ENCODE results near the gene RNF213.

The RNF213 gene

DNA sequence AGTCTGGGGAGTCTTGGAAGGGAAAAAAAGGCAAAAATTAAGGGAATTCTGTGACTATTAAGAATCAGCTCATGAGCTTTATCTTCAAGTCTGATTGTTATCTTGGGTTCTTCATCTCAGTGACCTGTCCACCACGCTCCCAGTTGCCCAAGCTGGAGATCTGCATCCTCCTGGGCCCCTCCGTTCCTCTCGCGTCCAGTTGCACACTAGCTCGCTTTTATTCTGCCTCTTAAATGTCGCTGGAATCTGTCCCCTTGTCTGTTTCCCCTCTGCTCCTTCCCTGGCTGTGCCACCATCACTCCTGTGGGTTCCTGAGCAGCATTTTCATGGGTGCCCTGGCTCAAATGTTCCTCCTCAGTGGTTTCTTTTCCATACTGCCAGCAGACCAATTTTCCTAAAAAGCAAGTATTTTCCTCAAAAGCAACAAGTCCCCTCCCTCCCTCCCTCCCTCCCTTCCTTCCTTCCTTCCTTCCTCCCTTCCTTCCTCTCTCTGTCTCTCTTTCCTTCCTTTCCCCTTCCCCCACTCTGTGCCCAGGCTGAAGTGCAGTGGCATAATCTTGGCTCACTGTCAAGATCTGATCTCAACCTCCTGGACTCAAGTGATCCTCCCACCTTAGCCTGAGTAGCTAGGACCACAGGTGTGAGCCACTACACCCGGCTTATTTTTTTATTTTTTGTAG lies 155.7 kb downstream of the RNF213 start:
- DNase-seq (ENCODE audit: low read depth), result no peak

- DNase-seq (ENCODE audit: low read depth), result no peak
Measured at GRCh38 chr17:80416940-80417293, 156.3 kb downstream of the RNF213 start.

- DNase-seq (ENCODE audit: low read depth), result no peak
Measured at GRCh38 chr17:80418589-80418988, 157.9 kb downstream of the RNF213 start.

DNA sequence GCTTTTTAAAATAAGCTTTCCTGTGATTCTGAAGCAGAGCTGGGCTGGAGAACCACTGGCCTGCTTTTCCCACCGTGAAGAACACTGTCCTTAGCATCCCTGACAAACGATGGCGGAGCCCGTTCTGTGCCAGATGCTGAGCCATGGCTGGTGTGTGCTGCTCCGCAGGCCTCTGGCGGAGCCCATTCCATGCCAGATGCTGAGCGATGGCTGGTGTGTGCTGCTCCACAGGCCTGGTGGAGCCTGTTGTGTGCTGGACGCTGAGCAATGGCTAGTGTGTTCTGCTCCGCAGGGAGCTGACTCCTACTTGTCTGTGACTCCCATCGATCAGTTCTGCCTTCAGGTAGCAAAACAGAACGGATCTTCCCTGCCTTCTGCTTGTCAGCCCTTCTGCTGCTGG lies 158.6 kb downstream of the RNF213 start:
- DNase-seq (ENCODE audit: low read depth), result no peak

DNA sequence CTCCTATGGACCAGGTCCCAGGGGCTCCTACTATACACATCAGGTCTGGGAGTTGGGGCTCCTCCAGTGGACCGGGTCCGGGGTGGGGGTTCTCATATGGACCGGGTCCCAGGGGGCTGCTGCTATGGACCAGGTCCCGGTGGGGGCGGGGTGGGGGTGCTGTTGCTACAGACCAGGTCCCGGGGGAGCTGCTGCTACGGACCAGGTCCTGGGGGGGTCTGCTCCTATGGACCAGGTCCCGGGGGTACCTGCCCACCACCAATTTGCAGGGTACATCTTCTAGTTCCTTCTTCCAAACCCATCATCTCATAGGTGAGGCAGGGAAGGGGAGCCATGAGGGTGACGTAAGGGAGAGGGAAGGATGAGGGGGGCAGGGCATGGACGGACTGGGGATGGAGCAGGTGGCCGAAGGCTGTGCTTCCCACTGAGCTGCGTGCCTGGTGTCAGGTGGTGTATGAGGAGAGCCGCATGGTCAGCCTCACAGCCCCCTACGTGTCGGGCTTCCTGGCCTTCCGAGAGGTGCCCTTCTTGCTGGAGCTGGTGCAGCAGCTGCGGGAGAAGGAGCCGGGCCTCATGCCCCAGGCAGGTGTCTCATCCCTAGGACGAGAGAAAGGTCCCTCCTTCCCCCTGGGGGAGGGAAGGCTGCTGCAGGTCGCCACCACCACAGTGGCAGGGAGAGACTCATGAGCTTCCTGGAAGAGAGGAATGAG lies 160.9 kb downstream of the RNF213 start:
- no peak for DNase-seq (ENCODE audit: low read depth)

DNA sequence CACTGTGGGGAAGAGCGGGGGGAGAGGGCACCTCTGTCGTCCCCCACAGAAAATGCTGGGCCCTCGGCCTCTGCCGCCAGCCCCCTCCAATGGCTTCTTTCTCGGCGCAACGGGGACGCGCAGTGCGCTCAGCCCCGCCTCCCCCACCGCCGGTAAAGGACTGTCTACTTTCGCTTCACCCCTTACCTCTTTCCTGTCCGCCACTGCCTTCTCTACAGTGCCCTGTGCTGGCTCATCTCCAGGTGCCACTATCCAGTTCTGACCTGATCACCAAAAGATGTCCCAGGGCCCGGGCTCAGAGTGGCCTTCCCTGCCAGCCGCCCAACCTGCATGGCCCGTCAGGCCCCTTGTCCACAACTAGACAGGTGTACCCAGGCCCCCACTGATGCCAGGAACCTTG lies 161.6 kb downstream of the RNF213 start:
- DNase-seq (ENCODE audit: low read depth), result no peak

- DNase-seq (ENCODE audit: low read depth), result no peak
Measured at GRCh38 chr17:80422981-80423380, 162.3 kb downstream of the RNF213 start.

DNA sequence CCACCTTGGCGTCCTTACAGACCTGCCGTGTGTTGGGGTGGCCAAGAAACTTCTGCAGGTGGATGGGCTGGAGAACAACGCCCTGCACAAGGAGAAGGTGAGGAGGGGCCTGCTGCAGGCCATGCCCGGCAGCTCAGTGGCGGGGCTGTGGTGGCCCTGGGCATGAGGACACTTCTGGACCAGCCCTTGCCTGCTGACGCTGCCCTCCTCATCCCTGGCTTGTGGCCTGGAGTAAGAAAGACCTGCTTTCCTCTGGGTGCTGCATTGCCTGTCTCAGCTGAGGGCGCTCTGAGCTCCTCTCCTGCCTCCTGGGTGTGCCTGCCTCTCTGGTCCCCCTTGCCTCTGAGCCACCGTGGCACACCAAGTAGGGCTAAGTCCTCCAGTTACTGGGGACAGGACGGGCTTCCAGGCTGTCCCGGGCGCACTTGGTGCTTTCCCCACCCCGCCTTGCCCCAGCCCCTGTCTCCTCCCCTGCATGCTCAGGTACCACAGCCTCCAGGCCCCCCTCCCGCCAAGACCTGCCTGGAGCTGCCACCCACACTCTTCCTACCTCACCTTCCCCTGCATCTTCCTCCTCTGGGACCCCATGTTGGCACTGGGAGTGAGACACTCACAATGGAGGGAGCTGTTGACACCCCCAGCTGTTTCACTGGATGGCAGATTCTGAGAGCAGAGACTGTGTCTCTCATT lies 163.0 kb downstream of the RNF213 start:
- no peak for DNase-seq (ENCODE audit: low read depth)

GRCh38 chr17:80424261-80424660 lies 163.6 kb downstream of the RNF213 start:
- no peak for DNase-seq (ENCODE audit: low read depth)

- no peak for DNase-seq (ENCODE audit: low read depth)
Measured at GRCh38 chr17:80424878-80425765, 164.5 kb downstream of the RNF213 start.

GRCh38 chr17:80425835-80426426 lies 165.3 kb downstream of the RNF213 start:
- no peak for DNase-seq (ENCODE audit: low read depth)

GRCh38 chr17:80426671-80427326 lies 166.1 kb downstream of the RNF213 start:
- DNase-seq (ENCODE audit: low read depth), result peak; percentile 77

DNA sequence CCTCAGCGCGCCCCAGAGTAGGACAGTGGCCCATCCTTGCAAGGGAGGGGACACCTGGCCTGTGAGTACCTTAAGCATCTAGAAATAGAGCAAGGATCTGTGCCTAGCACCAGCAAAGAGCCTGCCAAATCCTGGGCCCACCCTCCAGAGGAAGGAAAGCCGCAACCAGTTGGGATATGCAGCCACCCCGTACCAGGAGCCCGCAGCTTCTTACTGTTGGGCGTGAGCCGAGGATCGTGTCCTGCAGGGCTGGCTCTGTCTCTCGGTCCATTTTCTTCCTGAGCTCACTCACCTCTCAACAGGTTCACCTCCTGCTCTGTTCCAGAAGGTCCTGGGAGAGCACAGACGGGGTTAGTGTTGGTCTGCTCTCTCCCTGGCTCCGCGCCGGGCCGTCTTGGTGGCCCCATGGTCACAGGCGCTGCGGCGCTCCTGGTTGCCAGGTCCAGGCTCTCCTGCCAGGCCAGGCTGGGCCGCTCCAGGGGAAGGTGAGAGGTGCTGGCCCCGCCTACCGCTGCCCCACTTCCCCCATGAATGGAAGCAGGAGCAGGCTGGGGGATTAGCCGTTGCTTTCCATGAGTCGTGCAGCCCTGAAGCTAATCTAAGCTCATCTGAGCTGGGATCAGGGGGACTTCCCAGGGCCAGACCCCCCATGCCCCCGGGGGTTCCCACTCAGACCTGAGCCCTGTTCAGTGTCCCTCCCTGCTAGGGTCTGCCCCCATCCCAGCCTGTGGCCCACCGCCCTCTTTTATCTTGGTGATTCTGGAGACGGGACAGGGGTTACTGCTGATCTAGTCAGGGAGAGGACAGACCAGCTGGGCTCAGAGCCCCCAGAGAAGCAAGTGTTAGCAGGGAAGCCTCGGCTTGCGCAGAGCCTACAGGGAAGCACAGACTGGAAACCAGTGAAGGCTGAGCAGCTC lies 167.0 kb downstream of the RNF213 start:
- no peak for DNase-seq (ENCODE audit: low read depth)

DNA sequence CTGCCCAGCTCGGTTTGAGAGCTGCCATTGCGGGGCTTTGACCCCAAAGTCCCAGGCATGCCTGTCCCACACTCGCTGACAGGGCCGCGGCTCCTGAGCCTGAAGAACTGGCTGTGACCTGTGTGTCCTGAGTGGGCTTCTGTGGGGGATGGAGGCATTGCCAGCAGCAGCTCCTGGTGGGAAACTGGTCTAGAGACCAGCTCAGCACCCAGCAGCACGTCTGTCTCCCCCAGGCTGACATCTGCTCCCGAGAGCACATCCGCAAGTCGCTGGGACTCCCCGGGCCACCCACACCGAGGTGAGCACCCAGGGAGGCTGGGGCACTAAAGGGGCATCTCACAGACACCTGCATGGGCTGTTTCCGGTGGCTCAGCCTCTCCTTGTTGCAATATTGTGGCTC lies 167.7 kb downstream of the RNF213 start:
- no peak for DNase-seq (ENCODE audit: low read depth)

DNA sequence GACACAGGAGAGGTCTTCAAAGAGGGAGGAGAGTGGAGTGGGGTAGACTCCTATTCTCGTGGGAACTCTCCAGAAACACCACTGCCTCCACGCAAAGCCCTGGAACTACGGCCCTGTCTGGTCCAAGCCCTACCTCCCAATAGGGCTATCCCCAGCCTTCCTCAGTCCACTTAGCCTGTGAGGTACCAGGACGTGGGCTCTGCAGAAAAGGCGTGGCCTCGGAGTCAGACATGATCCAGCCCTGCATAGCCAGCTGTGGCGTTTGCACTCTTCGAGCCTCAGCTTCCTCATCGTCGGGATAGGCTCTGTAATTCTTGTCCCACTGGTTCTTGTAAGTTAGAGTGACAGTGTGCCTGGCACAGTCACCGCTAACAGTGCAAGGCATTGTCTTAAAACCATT lies 168.1 kb downstream of the RNF213 start:
- DNase-seq (ENCODE audit: low read depth), result no peak

DNA sequence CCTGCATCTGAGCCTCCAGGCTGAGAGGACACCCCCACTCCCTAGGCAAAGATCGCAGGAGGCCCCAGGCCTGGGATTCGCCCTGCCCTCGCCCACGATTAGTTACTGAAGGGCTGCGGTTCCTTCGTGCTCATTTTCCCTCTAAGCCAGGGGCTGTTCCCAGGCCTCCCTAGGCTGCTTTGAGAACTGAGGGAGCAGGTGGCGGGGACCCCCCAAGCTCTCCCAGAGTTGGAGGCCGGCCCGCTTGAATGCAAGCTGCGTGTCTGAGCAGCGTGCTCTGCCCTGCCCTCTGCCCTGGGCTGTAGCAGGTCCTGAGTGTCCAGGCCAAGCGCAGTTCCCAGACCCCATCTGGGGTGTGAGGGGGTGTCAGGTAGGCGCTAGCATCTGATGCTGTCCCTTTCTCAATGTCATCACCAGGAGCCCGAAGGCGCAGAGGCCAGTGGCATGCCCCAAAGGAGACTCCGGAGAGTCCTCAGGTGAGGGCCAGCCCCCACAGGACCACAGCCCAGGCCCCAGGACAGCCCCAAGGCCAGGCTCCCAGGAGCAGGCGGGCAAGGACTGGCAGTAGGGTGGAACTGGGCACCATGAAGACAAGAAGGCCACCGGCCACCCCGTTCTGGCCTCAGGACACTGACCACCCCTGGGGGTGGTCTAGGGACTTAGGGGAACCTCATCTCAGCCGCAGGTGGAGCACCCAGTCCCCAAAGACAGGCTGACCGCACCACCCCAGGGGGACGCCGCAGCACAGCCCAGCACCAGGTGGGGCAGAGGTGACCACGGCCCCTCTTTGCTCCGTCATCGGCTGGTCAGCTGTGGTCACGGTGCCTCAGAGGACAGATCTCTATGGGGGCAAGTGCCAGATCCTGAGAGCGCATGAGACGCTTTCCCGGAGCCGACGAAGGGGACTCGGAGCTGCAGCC lies 169.0 kb downstream of the RNF213 start:
- DNase-seq (ENCODE audit: low read depth), result no peak

- DNase-seq (ENCODE audit: low read depth), result no peak
Measured at GRCh38 chr17:80430446-80431245, 170.0 kb downstream of the RNF213 start.

All from T follicular helper cell (primary cell).